SU-DHL-6 (cell line): Measurements from ENCODE around the gene UCK2.

Experiments
- EZH2phosphoT487 ChIP-seq: fragments of 200-600 bp; sonication (generic), shearing (Covaris generic); conservative IDR thresholded peaks from 2 replicates; pipeline ENCODE4 v1.6.1; 2018; ENCODE audit warnings: mild to moderate bottlenecking, antibody characterized with exemption, low read length, moderate library complexity, mixed read lengths
- TF ChIP-seq, protein P1 (sequence below): fragments of 200-600 bp; sonication (generic); IDR thresholded peaks from one replicate; pipeline ENCODE4 v1.5.1; 2017; ENCODE audit warnings: antibody characterized with exemption, mild to moderate bottlenecking, low read length, moderate library complexity; ENCODE audit not compliant: insufficient read depth, poor library complexity, severe bottlenecking

DNA sequence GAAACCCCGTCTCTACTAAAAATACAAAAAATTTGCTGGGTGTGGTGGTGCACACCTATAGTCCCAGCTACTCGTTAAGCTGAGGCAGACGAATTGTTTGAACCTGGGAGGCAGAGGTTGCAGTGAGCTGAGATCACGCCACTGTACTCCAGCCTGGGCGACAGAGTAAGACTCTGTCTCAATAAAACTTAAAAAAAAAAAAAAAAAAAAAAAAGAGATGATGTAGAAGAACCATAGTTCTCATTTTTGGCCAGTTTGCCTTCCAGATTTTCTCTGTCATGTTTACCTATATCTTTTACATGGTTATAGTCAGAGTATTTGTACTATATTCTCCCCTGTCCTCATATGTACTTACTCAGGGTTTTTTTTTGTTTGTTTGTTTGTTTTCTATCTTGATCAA is 53.6 kb downstream of the UCK2 start:
- TF ChIP-seq, protein P1, sequence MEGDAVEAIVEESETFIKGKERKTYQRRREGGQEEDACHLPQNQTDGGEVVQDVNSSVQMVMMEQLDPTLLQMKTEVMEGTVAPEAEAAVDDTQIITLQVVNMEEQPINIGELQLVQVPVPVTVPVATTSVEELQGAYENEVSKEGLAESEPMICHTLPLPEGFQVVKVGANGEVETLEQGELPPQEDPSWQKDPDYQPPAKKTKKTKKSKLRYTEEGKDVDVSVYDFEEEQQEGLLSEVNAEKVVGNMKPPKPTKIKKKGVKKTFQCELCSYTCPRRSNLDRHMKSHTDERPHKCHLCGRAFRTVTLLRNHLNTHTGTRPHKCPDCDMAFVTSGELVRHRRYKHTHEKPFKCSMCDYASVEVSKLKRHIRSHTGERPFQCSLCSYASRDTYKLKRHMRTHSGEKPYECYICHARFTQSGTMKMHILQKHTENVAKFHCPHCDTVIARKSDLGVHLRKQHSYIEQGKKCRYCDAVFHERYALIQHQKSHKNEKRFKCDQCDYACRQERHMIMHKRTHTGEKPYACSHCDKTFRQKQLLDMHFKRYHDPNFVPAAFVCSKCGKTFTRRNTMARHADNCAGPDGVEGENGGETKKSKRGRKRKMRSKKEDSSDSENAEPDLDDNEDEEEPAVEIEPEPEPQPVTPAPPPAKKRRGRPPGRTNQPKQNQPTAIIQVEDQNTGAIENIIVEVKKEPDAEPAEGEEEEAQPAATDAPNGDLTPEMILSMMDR = no peak
- TF ChIP-seq EZH2phosphoT487 = no peak
